Esophagus muscularis mucosa (tissue), 3 donors: ENCODE results near the gene LRFN3.

ENCODE experiments used
- CTCF ChIP-seq, 3 experiments: fragments of 200-600 bp in 2 of 3; fragments of 450-650 bp in 1 of 3; sonication (generic) in 2 of 3; IDR thresholded peaks; one replicate each; pipeline ENCODE4 v1.5.1; 2017 to 2019; ENCODE audit warnings: antibody characterized with exemption in 3 of 3, mild to moderate bottlenecking in 2 of 3, moderate library complexity in 1 of 3
- POLR2AphosphoS5 ChIP-seq, 2 donors: sonication (generic); formaldehyde crosslinking; IDR thresholded peaks; one replicate each; pipeline ENCODE4 v1.6.1; 2017; ENCODE audit warnings: antibody characterized with exemption in 2 of 2

GRCh38 chr19:35992907-35993765 lies 57.0 kb downstream of the LRFN3 start:
- TF ChIP-seq POLR2AphosphoS5 (IDR thresholded peaks at IDR 0.05), result no peak
- no peak for TF ChIP-seq CTCF (IDR thresholded peaks at IDR 0.05)
